Activated CD8-positive, alpha-beta memory T cell treated with anti-CD3 and anti-CD28 coated beads, Interleukin-2, amount 50 U/mL, for 1 hour (primary cell): ENCODE results near the gene KCNJ5.
A peak's percentile ranks its signal among the peaks of the same experiment; 100 is the strongest.

ENCODE experiments used
- DNase-seq: peaks from one replicate; pipeline ENCODE4 v3.0.0-alpha.2; 2020; ENCODE audit errors: extremely low read depth

The KCNJ5 gene

DNA sequence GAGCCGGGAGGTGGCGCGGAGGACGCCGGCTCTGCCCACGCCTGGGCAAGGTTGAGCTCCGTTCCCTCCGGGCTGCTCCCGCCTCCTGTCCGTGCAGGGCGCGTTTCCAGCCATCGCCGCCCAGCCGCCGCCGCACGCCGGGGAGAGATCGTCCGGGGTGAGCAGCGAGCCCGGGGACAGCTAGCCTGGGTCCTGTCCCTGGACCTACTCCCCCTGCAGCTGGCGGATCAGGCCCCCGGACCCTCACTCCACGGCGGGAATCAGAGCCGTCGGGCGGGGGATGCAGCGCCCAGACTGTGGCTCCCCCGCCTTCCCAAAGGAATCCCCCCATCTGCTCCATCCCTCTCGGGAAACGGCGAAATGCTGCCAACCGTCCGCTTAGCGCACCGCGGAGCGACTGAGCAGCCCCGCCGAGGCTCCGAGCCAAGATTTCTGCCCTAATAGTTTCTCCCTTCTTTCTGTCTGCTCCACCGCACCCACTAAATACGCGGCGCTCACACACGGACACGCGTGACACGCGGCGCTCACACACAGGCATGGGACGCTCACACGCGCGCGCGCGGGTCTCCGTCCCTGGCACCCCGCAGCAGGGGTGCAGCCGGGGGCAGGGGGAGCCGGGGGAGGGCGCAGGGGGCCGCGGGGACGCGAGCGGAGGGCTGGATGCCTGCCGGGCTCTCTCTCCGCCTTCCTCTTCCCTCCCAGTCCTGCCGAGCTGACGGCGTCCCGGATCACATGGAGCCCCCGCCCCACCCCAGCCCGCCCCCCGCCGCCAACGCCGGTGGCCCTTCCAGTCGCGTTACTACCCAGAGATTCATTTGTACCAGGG, at the start of gene KCNJ5:
KCNJ5 (plus strand) TSS at position 814 of the 826 bp plus-strand sequence. CDS start 19,918 bp downstream, outside the sequence.
- DNase-seq: no peak

DNA sequence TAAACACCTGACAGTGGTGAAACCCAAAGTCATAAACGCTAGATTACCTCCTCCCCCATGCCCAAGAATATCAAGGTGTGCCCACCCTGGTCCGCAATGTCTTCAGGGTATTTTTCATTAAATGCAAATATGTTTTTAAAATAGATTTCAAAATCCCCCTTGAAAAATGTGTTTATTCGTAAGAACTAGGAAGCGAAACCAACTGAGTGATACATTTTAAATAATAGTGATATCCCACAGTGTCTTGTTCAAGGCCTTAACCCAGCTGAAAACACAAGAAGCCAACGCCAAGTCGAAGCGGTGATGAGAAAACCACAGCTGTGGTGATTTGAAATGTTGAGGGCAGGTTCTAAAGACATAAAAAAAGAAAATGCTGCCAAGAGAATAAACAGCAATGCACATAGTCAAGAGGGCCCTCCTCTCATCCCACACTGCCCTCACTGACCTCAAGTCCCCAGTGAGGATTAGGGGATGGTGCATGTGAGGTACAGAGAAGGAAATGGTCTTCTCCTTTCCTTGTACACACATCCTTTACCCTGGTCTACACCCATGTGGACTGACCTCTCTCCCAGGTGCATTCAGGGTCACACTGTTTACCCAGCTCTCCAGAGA, 49.6 kb upstream of the KCNJ5 start:
- no peak for DNase-seq

DNA sequence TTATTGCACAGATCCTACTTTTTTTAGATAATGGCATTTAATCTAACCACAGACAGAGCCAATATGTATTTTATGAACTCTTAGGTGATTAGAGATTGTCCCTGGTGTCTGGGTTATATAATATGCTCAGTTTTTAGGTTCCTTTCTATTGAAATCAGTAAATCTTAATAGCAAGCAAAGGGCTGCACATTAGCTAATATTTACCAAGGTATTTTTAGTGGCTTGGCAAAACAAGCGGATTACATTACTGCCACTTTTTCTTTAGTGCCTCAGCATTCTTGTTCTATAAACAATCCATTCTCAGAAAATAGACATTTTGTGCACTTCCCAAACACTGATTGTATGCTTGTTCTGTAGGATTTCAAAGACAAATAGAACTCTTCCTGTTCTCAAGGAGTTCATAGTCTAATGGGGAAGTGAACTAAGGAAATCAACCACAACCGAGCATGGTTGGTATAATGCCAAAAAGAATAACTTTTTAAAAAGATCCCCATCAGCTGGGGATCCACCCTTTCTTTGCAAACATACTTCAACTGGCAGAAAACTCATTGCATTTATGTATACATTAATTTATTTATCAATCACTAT, 47.9 kb upstream of the KCNJ5 start:
- no peak for DNase-seq

DNA sequence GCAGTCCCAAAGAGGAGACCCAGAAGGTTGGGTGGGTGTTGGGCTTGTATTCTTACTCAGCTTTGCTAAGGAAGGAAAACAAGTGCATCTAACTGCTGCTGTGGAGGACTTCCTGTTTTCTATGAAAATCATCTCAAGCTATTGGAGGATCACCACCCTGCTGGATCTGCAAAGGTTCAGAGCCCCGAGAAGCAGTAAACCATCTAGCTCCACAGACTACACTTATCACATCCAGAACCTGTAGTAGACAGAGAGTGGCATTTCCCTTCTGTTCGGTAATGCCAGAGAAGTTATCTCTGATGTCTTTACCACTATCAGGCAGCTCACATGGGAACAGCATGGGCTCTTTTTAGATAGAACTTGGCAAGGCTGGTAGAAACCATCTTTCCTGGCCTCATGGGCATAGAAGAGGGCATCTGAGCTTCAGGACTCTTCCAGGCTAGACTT, 45.8 kb upstream of the KCNJ5 start:
- DNase-seq: no peak

DNA sequence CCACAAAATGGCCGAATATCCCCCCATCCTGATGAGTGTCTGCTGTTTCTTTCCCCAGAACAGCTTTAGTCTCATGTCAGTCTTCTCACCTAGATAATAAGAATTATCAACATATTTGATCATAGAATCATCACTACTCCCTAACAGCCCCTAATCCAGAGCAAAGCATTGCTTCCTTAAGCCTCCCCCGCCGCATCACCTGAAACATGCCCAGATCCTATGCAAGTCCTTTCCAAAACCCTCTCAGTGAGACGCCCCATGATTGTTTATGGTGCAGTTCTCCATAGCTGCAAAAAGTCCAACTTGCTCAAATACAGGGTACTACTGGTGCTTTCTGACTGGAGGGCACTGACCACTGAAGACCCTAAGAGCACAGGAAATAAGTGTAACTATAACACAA, 44.2 kb upstream of the KCNJ5 start:
- DNase-seq: no peak

DNA sequence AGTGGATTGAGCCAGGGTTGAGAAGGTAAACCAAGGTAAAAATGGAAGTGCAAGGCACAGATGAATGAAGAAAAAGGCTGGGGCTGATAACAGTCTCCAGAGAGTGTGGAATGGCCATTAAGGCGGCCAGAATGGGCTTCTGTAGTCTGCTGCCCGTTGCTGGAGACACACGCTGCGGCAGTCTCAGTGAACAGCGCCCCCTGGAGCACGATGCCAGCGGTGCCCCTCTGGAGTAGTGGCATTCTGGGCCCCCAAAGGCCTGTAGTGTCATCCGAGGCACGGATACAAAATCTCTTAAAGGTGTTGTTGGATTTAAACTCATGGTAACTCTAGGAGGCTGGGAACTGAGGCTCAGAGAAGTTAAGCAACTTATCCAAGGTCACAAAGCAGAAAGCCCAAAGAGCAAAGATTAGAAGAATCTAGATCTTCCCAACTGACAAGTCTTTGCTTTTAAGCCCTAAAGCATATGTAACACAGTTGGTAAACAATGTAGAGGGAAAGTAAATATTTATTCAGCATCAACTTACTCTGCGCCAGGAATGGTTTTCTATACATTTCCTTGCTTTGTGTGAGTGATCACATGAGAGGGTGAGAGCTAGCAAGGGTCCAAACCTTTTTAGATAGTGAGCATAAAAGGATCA, 42.2 kb upstream of the KCNJ5 start:
- DNase-seq: peak; percentile 16

DNA sequence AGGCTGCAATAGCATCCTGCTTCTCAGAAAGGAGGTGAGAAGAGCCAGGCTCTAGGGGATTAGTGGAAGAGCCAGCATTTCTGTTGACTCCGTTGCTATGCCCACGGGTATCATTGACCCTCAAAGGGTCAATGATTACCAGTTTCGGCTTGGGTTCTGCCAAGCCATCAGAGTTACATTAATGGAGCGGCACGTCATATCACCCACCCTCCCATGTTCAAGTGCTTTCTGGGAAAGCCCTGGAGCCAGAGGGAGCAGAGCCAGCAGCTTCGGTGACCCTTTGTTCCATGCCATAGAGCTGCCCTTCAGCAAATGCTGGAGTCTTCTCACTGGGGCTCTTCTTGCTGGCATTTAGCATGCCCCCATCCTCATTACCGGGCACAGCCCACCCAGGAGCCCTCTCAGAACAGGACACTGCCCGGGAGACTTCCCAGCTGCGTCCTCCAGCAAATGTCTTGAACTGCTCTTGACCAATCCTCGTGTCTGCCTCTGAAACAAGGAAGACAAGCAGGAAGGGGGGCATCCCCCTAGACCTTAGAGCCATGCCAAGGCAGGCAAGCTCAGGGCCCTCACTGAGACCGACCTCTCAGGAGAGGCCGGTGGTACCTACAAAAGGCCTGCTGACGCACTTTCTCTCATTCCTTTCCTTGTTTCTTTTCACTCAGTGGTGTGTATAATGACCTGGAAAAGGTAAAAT, 38.7 kb upstream of the KCNJ5 start:
- no peak for DNase-seq

DNA sequence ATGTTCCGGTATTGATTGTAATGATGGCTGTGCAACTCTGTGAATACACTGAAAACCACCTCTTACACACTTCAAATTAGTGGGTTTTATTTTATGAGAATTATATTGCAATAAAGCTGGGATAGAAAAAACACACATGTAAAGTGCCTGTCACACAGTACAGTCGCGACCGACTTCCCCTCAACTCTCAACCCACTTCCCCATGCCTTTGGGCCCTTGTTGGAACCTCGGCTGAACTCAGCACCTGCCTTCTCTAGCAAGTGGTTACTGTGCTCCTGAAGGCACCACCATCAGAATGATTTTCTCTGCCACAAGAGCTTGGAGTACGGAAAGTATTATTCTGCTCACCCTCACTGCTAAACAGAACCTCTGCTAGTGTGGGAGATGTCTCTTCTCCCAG, 37.6 kb upstream of the KCNJ5 start:
- no peak for DNase-seq

DNA sequence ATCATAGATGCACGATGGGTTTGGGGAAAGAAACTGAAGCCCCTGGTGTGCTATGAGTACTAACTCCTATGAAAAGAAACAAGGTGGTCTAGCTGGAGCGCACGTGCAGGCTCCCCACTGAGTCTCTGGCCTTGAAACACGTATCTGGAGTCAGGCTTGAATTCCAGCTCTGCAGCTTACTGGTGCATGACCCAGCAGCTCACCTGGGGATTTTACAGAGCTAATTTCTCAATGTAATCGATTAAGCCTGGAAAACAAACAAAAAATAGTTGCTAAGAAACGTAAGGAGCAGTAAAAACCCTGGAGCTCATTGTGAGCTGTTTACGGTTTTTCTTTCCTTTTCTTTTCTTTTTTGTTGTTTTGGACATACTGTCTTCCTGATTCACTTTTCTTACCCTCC, 36.3 kb upstream of the KCNJ5 start:
- DNase-seq: no peak

DNA sequence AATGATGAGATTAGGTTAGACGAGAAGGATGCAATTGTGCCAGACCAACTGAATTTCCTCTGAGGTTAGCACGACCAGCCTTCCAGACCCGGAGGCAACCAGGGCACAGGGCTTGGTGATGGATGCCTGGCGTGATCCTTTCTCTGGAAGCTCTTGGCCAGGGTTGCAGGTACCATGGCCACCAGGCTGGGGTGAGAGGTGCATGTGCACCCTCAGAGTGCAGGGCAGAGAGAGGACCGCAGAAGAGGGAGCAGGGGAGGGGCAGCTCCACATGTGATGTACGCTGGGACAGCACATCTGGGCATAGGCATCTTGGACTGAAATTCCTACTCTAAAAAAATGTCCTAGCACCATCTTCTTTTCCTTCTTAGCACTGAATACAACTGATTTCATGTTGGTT, 34.9 kb upstream of the KCNJ5 start:
- DNase-seq: no peak

DNA sequence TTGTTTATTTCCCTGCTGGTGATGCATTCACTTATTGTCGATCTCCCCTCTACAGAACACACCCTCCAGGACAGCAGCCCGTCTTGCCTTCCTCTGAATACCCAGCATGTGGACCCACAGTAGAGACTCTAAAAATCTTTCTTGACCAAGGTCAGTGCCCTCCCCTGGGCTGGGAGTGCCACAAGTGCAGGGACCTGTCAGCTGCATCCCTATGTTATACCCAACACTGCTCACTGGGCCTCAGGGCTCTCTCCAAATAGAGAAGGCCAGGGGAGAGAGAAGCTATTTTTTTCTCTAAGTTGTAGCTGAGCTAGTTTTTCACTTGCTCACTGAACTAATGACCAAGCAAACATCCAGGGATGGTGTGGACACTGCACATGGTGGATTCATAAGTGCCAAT, 33.8 kb upstream of the KCNJ5 start:
- no peak for DNase-seq

DNA sequence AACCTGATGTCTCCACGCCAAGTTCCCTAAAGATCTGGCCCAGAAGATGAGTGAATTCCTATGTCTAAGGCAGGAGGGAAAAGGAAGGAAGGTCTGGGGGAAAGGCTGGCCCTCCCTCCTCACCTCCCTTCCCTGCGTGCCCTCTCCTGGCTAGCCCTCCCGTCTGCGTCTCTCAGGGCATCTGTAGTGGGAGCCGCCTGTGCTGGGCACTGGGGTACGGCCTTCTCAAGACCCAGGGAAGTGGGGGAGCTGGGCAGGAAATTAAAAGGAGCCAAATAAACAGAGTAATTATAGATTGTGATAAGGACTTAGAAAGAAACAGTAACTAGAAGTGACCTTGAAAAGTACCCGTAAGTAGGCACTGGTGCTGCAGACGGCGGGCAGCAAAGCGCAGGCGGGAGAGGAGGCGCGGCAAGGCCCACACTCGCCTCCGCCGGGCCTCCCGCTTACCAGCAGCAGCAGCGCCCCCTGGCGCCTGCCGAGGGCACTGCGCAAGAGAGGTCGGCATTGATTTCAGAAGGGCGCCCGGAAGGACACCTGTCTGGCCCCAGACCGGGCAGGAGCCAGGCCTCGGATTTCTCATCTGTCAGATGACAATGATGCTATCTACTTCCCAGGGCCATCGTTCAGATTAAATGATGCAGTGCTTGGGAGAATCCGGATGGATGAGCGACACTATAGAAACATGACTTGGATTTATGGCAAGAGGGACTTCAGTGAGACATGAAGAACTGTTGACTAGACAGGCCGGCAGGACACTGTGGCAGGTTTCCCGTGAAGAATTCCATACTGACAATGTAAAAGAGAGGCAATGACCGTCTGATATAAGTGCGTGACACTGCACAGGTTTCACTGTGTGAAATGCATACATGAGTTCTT, 31.4 kb upstream of the KCNJ5 start:
- DNase-seq: peak; percentile 21

DNA sequence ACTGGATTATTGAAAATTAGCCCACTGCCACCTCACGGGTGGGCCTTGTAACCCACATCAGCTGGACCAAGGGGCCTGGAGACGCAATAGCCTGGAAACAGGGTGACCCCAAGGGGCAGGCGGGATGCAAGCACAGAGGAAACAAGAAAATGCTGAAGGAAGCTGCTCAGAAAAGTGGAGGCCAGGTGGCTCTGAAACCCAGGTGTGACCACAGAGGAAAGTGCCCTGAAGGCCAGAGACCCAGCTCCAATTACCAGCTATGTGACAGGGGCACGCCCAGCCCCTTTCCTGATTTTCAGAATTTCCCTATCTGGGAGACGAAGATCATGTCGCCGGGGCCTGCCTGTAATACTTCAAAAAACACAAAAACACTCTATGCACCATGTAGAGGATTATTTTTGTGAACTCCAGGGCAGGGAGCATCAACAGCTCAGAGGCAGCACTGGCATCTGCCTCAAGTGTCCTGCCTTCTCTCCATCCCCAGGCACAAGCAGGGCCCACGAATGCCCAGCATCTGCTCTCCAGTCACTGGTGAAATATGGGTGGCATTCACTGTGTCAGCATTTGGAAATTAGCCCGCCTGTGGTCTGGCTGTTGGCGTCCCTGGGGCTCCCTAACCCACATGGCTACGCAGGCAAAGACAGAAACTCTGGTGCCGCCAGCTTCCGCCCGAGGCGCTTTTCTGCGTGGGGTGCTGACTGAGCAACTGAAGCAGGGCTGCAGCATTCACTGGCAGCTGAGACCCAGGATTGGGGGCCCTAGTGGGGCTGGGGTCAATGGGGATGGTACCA, 30.4 kb upstream of the KCNJ5 start:
- DNase-seq: no peak

DNA sequence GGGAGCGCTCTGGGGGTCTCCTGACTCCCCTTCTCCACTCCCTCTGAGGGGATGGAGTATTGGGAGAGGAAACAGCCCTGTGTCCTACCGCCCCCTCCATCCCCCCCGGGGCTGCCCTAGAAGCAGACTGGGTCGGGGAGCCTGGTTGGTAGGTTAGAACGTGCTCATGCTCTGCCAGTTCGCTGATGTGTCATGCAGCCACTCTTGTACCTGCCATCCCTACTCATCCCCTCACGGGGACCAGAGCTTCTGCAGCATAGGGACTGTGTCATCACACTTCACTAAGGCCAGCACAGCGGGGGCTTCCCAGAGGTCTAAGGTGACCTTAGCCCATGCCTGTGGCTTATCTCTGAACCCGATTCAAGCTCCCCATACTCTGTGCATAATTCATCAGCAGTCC, 28.8 kb upstream of the KCNJ5 start:
- DNase-seq: no peak

DNA sequence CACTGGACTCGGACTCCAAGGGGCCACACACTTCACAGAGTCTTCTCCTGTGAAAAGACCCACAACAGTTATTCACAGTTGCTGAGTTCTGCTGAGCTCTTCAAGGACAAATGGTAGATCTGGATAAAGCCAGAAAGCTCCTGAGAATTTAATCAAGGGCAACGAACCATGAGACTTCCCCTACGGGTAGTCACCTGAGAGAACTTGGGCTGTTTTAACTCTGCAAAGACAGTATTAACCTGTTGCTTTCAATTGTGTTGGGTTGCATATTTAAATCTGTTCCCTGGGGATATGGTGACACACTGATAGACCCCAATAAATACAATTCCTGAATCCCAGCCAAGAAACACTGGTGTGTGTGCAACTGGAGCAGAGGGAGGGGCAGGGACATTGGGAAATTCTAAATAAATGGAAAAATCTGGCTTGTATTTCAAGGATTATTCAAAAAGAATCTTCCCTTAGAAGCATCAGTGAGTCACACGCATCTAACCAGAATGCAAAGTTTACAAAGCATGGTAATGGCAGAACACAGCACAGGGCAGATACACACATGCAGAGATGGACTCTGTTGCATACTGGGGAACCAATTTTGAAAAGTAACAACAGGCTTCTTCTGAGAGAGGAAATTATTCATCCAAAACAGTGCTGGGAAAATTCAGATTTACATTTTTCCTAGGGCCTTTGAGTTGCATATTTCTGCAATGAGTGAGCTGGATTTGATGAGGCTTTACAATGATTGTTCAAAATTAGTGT, 28.1 kb upstream of the KCNJ5 start:
- DNase-seq: no peak

DNA sequence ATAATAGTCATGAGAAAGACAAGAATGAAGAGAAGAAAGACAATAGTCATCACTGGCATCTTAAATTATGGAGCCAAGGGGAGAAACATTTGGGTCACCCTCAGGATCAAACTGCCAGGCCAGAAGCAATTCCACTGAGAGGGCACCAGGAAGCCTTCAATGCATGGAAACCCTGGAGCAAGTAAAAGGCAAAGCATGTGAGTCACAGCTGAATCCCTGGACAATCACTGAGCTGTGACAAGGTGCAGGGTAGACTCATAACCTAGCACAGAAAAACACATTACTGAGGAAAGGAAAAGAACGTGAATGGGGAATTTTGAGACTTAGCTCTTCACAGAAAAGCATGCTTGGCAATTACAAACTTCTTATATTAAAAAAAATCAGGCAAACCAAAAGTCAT, 25.7 kb upstream of the KCNJ5 start:
- no peak for DNase-seq

DNA sequence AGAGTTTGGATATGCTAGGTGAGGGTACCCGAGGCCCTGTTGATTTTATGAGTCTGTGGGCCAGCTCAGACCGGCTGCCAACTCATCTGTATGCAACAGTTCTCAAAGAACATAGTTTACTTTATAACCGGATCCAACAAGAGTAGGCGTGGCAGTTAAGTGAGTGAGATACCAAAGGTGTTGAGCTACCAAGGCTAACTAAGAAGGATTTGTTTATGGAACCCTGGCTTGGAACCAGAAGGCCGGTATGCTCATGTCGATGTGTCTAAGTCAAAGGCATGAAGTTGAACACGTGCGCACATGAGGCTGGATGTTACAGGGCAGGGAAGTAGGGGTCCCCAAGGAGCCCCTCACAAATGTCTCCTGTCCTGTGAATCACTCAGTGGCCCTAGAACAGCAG, 23.9 kb upstream of the KCNJ5 start, which contains the start of gene KCNJ1:
KCNJ1 (minus strand) TSS at position 20 of the 400 bp plus-strand sequence. CDS start 27,053 bp downstream, outside the sequence.
- DNase-seq: no peak

DNA sequence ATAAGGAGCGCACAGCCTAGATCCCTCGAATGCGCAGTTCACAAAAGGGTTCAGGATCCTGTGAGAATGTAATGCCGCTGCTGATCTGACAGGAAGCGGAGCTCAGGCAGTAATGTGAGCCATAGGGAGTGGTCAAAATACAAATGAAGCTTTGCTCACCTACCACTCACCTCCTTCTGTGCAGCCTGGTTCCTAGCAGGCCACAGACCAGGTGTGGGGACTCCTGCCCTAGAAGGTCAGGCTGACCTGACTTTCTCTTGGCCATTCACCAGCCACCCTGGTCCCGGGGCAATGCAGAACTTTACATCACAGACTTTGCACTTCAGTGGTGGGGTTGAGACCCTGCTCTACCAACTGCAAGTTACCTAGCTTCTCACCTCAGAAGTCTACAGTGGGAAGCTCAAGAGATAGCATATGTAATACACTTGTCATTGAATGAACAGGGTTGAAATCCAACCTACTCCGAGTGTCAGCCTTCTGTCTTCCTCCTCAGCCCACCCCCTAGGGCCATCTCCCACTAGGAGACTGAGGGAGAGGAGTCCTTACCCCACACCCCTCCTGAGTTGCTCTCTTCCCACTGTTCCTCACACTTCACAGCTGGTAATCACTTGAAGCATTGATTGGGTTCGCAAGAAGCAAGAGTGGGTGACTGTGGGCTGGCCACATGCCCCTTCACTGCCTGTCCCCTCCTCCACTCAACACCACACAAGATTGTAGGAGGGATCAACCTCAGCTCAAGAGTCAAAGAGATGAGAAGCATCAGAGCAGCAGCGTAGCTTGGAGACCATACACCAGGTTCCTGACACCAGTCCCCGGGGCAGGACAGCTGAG, 22.1 kb upstream of the KCNJ5 start:
- DNase-seq: no peak
